Right renal pelvis (tissue), 4 donors: ENCODE results near the gene PDCD2L. TPM values are rescaled to one million over a fixed set of nuclear protein-coding genes. Genes with fewer than 3 reads are reported as not detected.
"Not testable (repeated sequence)": the region's sequence is repeated elsewhere in the genome, so short reads cannot be mapped to it uniquely, and the experiment has no call there.

ENCODE experiments used
- DNase-seq, 4 donors: peaks; one replicate each; pipeline ENCODE4 v3.0.0-alpha.2; 2013; ENCODE audit warnings: low read depth in 4 of 4, low spot score in 3 of 4, missing footprints in 1 of 4
- polyA plus RNA-seq, 4 donors: library from polyadenylated mRNA; unstranded; fragments of 120-200 nt; gene quantifications; one replicate each; pipeline ENCODE4 v1.2.1, GENCODE V29; 2013; ENCODE audit not compliant: insufficient read length in 4 of 4

The PDCD2L gene
- polyA plus RNA-seq, 4 donors: 12.9 to 18.4 (median 15.3) TPM

DNA sequence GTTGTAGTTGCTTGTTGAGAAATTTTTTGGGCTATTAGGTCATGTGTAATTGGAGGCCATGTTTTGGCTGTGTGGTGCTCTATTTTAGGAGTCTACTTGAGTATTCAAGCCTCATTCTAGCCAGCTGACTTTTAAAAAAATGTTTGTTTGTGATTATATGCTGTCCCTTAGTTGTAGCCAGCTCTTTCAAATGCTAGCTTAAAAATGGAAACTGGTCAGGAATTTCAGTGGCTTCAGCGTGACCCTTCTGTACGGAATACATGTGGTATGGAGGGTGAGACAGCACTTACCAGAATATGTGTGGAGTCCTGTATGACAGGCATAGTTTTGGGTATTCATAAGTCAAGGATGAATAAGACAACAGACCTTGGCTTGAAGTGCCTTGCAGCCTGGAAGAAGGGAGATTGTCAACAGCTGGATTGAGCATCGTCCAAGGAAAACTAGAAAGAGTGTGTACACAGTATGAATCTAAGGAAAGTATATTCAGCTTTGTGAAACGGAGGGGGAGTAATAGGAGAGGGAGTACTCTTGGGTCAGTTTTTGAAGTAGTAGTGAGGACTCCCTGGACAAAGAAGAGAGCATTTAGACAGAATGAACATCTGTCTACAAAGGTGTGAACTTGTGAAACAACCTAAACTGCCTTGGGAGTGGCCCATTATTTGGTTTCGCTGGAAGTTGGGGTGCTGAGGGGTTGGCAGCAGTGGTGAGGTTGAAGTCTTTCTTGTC, 57.3 kb downstream of the PDCD2L start:
- no peak for DNase-seq

DNA sequence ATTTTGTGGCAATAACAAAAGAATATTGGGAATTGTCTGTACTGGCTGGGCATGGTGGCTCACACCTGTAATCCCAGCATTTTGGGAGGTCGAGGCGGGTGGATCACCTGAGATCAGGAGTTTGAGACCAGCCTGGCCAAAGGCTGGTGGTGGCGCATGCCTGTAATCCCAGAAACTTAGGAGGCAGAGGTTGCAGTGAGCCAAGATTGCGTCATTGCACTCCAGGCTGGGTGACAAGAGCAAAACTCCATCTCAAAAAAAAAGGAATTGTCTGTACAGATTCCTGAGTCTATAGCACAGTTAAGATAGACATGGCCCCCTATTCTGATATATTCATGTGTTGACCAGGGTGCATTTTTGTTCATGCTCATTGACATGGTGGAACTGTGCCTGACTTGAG, 60.6 kb downstream of the PDCD2L start:
- not testable (repeated sequence) for DNase-seq

DNA sequence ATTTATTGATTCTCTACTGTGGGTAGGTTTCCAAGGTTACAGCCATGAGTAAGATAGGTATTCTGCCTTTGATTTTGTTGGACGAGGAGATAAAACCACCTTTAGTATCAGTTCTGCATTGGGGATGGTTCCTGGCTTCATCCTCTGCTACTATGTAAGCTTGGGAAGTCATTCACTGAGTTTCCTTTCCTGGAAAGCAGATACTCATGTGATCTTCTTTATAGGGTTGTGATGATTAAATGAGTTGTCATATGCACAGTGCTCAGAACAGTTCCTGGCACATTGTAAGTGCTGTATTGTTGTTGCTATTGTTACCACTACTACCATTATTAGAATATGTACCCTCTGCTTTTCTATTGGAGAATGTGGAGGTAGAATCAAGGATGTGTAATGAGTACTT, 64.2 kb downstream of the PDCD2L start:
- DNase-seq: no peak

DNA sequence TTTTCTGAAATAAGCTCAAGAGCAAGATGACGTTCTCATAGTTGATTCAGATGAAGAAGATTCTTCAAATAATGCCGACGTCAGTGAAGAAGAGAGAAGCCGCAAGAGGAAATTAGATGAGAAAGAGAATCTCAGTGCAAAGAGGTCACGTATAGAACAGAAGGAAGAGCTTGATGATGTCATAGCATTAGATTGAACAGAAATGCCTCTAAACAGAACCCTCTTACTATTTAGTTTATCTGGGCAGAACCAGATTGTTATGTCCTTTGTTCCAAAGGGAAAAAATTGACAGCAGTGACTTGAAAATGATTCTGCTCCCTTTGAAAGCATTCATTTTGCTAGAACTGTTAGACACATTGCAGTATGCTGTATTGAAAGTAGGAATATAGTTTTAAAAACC, 64.8 kb downstream of the PDCD2L start:
- not testable (repeated sequence) for DNase-seq

DNA sequence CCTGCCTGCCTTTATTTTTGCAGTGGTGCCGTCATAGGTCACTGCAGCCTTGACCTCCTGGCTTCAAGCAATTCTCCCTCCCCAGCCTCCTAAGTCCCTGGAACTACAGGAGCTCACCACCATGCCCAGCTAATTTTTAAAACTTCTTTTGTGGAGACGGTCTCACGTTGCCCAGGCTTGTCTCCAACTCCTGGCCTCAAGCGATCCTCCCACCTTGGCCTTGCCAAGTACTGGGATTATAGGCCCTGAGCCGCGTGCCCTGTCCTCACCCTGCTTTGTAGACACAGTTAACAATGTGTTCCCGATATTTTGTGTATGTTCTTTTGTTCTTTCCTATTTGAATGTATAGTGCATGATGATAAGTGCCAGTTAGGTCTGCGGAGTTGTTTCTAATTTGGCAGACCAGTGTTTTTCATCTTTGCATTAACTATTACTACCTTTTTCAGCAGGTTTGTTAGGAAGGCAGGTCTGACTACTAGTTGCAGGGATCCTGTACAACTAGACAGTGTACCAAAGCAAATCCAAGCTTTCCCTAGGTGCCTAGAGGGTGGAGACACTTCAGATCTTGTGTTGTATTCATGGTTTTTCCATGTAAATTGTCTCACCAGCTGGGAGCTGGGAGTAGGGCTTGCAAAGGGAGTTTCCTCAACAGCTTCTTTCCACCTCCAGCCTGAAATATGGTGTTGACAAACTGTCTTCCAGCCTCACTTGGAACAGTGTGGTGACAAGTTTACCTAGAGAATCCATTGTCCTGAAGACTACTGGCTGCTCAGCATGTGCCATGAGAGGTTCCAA, 67.9 kb downstream of the PDCD2L start:
- DNase-seq: no peak

DNA sequence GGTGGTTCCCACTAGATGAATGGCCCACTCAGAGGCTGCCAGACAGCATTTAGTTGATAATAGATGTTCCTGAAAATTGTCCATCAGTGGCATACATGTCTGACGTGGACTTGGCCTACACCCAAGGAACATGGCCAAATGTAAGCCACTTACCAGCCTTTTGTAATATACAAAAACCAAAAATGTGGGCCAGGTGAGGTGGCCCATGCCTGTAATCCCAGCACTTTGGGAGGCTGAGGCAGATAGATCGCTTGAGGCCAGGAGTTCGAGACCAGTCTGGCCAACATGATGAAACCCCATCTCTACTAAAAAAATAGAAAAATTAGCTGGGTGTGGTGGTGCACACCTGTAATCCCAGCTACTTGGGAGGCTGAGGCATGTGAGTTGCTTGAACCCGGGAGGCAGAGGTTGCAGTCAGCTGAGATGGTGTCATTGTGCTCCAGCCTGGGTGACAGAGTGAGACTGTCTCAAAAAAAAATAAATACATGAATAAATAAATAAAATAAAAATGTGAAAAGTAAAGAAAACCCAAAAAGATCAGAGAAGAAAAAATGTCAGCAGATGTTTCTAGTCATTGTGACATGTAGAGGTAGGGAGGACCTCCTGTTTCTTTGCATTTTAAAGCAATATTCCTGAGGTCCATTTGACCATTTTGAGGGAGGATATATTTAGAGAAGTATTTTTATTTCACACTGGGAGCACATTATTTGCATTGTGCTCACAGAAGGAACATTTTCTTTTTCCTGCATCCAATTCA, 70.2 kb downstream of the PDCD2L start:
- DNase-seq: no peak

DNA sequence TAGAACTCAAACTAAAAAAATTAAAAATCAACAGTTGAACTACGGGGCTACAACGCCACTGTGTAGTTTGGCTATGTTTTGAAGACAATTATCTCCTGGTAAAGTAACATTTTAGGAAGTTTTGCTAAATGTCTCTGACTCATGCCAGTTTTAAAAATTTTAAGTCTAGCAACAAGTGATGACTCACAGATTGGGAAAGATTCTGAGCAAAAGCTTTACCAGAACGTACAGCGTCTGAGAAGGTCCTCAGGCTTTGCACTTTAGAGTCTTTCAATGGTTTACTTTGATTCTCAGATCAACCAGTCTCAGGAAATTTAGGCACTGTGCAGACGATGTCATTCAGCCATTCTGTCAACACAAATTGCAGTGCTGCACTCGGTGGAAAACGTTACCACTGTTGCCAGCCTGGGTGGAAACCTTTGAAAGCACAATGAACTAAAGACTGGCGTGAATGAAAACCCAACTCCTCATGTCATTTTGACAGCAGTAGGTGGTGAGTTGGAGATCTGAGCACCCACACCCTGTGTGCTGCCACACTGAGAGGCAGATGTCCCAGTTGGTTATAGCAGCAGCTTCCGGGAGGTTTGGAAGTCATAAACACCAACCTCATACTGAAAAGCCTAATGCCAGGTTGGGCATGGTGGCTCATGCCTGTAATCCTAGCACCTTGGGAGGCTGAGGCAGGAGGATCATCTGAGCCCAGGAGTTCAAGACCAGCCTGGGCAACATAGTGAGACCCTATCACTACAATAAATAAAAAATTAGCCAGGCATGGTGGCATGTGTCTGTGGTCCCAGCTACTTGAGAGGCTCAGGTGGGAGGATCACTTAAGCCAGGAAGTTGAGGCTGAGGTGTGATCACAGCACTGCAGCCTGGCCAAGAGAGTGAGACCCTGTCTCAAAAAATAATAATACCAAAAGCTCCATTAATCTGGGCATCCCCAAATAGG, 71.1 kb downstream of the PDCD2L start:
- DNase-seq: no peak

Other genes with a start within 250 kb of the PDCD2L start
- gene LSM14A, start 231.9 kb upstream of the PDCD2L start, polyA plus RNA-seq: 100 to 1,000 TPM; 165 to 190 (median 185) TPM
- gene GARRE1, start 149.8 kb upstream of the PDCD2L start, polyA plus RNA-seq: 10 to 100 TPM; 35.6 to 44.0 (median 41.8) TPM
- 100 to 1,000 TPM; 151 to 181 (median 165) TPM for gene GPI, start 39.2 kb upstream of the PDCD2L start, polyA plus RNA-seq
- 100 to 1,000 TPM; 162 to 168 (median 165) TPM for gene UBA2, start 24.0 kb downstream of the PDCD2L start, polyA plus RNA-seq
- 10 to 100 TPM; 33.0 to 40.3 (median 36.9) TPM for gene WTIP, start 77.4 kb downstream of the PDCD2L start, polyA plus RNA-seq